HG03520 (cell line): ENCODE data around the gene AP3B1.

Experiments
- ATAC-seq: cut with Tn5 transposase; IDR thresholded peaks from one replicate; pipeline ENCODE4 v1.9.1; 2021; ENCODE audit warnings: mild to moderate bottlenecking, moderate library complexity; ENCODE audit not compliant: unreplicated experiment

AP3B1 gene

DNA sequence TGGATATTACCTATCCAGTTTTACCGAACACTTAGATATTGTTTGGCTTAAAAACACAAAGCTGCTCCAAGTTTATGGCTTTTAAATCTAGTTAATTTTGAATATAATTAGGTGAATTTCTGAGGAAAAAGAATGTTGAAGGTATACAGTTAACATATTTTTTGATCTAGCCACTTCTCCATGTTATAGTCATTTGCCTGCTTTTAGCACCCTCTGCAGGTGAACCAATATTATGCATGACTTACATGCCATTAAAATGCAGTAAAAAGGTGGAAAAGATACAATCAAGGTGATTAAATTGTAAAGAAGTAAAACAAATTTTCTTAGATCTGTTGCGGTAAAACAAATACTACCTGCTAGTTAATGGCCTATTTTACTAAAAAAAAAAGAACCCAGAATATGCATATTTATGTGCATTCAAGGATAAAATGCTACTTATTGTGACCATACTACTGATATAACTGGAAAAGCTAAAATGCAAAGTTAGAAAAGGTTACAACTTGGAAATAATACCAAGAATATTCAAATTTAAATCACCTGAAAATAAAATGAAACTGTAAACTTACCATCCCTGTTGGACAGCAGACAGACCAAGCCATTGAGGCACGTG is 132.1 kb downstream of the AP3B1 start:
- ATAC-seq = no peak

DNA sequence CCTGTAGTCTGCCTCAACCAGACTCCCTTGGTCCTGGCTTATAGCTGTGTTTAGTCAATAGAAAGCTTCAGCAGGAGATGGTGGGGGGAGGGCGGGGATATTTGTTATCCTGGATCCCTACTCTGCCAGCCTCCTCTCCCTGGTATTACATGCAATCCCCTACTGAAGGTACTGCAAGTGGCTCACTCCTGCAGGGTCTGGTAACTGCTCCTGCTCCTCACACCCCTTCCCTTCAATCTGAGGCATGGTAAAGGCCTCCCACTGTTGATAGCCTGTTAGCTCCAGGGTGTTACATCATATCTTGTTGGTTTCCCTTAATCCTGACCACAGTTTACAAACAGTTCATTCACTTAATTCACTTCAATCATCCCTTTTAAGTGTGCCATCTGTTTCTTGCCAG is 137.5 kb downstream of the AP3B1 start:
- no peak for ATAC-seq

DNA sequence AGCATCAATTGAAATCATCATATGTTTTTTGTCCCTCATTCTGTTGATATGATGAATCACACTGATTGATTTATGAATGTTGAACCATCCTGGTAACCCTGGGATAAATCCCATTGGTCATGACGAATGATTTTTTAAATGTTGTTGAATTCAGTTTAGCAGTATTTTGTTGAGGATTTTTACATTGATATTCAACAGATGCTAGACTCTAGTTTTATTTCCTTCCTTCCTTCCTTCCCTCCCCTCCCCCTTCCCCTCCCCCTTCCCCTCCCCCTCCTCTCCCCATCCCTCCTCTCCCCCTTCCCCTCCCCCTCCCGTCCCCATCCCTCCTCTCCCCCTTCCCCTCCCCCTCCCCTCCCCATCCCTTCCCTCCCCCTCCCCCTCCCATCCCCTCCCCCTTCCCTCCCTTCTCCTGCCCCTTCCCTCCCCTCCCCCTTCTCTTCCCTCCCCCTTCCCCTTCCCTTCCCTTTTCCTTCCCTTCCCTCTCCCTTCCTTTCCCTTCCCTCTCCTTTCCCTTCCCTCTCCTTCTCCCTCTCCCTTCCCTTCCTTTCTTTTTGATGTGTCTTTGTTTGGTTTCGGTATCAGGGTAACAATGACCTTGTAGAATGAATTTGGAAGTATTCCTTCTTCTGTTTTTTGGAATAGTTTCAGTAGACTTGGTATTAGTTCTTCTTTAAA is 142.8 kb downstream of the AP3B1 start:
- ATAC-seq = no peak

DNA sequence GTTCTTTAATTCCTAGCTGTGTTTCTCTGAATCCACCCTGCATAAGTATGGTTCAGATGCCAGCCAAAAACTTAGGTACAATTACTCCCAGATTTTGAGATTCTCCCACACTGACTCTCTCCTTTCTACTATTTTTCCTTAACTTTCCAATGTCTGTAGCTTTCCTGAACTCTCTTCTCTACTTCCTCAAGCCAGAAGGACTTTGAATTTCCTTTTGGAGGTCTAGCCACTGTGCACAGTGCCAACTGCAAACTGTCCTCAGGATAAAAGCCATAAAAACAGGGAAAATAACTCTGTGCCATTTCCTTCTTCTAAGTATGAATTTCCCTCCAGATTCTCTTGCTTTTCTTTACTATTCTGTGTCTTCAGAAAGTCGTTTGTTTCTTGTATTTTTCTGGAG is 157.2 kb downstream of the AP3B1 start:
- ATAC-seq = no peak

DNA sequence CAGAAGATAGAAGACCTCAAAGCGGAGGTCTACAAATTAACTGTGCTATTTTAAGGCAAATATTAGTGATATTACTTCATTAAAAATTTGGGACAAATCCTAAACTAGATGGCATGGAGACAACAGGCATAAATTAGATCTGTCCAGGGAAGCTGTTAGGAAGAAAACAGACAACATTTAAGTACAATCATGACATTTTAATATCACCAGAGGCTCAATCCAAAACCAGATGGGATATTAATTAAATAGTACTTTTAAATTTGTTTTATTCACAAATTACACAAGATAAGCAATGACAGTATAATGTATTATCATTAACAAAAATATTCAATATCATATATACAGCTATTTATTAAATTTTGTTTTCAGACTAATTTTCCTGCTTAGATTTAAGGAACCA is 161.1 kb downstream of the AP3B1 start:
- ATAC-seq = no peak

DNA sequence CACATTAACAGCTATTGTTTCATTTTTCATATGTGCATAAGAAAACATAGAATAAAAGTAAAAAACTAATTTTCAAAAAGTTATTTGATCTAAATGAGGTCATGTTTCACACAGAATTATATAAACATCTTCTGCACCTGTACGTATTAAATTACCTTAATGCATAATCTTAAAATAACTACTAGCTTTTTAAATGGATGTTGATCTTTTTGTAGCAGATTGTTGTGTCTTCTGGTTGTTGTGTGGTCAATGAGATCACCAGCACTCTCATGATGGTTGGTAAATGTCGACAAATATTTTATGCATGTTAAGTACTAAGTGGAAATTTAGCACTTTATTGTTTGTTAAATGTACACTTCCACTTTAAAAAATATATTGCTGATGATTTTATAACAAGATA is 162.0 kb downstream of the AP3B1 start:
- no peak for ATAC-seq

DNA sequence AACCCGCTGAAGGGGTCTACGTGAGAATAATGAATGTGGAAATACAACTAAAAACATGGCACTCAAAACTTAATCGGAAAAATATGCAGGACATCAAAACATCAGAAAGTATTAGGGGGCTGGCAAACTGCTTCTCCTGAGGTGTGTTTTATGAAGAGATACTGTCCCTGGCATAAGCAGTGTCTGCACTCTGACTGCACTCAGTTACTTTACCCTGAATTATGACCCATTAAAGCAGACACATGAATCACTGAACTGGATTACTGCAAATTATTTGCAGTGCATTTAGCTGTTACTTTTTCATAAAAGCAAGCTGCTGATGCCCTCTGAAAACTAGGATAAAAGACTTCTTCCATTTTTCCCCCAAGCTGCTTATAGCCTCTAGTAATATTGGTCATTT is 164.9 kb downstream of the AP3B1 start:
- no peak for ATAC-seq

DNA sequence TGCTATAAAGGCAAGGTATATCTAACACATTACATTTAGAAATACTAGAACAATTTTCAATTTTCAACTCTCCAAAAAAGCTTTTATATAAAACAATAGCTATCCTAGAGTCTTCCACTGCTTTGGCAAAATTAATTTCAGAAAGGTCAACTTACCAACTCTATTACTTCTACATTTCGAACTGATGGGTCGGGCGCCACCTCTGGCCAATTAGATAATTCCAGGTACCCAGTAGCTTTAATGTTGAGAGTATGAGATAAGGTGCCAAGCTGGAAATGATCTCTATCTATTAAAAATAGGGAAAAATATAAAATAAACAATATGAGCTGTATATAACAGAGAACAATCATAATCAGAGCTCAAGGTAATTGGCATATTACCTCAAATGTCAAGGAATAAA is 166.6 kb downstream of the AP3B1 start:
- no peak for ATAC-seq

DNA sequence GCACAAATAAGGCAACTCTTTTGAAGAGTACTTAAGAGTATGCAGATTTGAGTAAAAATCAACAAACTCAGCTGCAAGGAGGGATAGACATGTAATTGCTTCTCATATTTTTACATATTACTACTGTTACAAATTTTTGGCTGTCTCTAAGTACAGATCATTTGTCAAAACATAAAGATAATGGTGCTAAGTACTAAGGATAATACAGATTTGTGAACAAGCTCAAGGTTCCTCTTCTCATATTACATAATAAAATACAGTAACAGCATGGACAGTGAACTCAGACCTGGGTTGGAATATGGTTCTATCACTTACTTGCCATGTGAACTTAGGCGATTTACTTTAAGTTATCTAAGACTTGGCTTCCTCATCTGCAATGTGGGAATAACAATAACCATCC is 168.0 kb downstream of the AP3B1 start:
- no peak for ATAC-seq

DNA sequence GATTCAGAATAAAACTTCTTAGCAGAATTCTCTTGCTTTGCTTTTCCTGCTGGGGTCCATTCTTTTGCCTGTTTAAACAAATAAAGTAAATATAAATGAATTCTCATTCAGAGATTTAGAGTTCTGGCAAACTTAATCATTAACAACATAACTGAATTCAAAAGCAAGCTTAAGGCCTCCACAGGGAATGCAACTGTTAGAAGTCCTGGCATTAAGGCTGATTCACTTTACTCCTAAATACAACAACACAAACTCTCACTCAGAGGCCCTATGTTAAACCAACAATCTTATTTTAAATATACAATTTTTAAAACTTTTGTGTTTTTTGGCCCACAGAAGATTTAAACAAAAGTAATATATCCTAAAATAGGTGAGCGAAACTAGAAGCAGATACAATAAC is 178.3 kb downstream of the AP3B1 start:
- ATAC-seq = no peak

DNA sequence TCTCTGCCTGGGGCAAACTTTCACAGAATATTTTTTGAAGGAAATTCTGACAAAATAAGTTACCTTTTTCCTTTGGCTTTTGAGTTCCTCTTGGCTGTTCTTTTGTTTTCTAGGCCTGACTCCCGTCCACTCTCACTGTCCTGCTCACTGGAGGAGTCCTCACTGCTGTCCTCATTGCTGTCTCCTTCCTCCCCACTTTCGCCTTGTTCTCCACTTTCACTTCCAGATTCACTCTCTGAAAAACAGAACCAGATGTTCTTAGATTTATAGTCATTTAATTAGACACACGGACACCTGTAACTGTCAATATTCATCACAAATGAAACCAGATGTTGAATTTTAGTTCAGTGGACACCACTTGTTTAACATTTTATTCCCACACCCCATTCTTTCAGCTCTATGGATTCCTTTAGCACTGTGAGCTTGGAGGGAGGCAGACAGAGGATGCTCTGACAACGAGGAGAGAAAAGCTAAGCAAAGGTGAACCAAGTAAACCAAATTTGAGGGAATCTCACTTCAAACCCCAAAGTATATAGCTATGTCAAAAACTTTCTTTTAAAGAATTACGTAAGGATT is 180.7 kb downstream of the AP3B1 start:
- no peak for ATAC-seq

DNA sequence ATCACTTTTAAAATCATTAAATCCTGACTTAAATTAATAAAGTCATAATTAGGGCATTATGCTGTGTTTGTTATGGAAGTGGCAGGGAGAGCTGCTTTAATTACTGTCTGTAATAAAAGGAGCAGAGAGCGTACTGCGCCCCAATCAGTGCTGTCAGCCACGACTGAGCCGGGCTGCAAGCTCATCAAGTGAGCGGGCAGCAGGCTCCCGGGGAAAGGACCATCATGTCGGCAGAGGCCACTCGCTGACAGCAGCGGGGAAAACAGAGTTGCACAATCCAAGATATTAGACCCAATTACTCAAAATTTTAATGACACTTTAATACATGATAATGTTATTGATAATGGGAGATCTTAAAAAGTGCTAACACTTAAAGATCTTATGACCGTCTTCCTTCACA is 181.6 kb downstream of the AP3B1 start:
- ATAC-seq = no peak

DNA sequence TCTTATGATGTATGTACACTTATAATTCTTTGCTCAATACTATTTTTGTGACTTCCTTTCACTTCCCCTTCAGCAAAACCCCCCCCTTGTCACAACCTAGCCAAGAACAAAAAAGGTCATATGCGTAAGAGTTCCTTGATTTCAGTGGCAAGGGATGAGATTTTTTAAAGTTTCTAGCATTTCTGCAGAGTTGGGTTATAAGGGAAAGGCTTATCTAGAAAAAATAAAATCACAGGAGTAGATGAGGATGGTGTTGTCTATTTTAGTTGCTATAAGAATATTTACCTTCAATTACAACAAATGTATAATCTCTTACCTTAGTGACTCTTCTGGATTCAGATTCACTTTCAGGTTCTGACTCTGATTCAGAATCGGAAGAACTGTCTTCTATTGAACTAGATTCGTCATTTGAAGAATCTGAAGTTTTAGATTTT is 184.6 kb downstream of the AP3B1 start:
- no peak for ATAC-seq

DNA sequence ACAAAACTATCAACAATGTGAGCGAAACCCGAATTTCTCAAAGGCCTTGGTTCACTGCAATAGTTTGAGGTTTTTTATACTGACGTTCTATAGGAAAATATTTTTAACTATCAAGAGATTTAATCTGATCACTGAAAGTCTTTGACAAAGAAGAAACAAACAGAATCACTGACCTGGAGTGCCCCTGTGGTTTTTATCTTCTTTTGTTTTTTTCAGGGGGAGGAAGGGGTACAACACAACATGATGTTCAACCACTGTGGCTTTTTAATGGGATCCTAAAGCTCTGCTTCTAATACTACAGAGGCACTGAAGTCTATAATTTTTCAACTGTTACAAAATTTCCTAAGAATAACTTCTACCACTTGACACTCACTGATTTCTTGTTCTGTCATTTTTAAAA is 185.9 kb downstream of the AP3B1 start:
- no peak for ATAC-seq

DNA sequence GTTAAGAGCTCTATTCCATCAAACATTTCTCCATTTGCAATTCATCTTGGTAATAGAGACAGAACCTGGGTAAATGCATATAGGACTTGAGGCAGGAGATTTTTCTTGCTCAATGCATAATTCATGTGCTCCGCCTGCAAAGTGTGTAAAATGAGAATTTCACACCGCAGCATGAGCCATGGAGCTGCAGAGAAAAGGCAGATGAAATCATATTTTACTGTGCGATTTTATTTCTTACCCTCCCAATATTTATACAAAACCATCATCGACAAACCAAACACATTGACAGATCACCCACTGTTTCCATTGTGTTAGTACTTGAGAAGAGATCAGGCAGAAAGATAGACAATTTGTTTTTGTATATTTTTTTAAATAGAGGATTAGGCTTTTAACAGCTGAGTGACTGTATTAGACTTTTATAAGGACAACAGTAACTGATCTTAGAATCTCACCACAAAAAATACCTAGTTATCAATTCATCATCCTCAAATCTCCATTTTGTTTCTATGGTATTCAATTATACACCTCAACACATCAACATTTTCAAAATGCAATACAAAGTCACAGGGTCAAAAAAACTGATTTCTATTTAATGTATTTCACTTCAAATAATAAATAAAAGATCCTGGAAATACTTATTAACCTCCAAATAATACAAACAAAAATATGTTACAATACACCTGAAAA is 191.1 kb downstream of the AP3B1 start:
- ATAC-seq = no peak

DNA sequence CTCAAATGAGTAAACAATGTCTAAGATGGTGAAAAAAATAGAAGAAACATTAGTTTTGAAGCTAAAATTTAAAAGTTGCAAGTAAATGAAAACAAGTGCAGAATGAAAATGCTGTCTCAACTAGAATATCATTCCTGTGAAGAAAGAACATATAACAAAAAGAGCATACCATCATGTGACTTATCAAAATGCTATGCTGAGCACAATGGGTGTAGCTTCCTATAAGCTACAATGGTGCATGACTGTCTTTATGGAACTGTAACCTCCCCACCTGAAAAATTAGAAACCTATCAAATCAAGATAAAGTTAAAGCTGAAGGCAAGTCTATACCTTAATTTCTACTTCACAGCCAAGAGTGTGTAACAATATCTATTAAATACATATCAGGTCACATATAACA is 192.0 kb downstream of the AP3B1 start:
- no peak for ATAC-seq

DNA sequence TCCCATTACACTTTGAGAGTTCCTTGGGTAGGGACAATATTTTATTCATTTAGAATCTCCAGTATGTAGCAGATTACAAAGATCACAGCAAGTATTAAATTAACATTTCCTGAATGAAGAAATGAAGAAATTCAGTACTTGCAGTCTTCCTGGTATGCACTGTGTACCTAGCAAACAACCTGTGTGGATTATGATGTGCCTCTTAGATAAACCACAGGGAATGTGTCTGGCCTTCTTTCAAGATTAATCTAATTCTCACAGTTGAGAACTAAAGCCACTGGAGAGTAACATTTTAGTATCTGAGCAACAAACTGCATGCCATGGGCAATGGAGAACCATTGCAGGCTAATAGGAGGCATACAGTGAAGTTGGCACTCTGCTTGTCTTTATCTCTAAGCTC is 199.4 kb downstream of the AP3B1 start:
- ATAC-seq = no peak

DNA sequence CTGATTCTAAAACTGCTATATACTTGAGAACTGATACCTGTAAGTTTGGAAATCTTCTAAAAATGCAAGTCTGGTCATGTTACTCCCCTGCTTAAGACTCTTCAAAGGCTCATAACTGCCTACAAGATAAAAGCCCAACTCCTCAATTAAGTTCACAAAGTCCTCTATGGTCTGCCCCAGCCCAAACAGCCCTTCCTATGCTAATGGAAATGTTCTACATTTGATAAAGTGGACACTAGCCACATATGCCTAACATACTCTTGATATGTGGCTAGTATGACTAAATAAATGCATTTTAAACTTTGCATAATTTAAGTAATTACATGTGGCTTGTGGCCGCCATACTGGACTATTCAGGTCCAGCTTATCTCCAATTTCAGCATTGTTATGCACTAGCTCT is 204.5 kb downstream of the AP3B1 start:
- no peak for ATAC-seq

DNA sequence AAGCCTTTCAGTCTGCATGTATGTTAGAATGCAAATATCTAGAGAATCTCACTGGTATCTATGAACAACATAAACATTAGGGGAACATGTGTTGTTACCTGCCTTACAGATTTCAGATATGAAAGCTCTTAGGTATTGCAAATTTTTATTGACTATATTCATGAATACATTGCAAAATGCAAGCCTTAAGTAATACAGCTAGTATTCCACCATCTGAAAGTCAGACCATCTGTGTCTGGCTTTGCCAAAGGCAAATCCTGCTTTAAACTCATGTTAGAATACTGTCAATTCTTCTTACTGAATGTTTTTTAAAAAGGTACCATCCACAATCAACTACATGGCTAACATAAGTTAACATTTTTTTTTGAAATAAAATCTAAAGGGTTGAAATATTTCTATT is 215.6 kb downstream of the AP3B1 start:
- ATAC-seq = no peak

DNA sequence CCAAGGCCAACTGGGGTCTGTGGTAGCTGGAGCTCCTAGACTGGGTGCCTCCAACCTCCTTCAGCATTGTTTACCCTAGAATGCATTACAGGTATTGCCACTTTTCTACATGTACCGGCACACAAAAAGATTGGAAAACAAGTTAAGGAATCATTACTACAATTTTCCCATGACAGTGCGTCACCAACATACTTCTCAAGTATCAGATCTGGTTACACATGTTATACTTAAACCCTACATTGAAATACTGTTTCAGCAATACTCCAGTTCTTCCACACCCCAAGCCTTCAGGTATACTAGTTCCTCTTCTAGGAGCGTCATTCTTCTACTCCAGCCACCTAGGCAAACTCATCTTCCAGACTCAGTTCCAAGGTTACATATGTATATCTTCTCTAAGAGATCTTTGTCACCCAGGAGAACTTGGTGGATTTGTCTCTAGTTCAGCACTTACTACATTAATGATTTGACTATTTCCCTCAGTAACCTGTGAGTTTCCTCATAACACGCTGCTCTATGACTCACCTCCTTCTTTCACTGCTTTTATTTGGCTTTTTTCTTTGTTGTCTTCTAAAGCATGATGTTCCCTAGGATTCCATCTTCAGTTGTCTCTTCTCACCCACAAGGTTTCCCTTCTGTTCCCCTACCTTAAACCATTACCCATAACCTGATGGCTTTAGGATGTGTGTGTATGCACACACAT is 217.0 kb downstream of the AP3B1 start:
- ATAC-seq = no peak

DNA sequence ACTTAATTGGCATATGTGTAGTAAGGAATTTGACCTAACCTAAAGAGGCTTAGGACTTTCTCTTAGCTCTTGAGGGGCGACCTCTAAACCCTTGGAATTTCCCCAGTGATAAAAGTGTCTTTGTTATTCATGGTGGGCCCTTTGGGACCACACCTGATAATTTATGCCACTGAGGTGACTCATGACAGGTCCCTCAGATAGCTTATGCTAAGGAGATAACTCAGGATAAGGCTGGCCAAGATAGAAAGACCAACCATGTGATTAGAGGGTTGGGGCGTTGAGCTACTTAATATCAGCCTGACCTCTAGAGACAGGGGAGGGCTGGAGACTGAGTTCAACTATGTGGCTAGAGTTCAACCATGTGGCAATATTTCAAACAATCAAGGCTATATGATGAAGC is 218.1 kb downstream of the AP3B1 start:
- no peak for ATAC-seq

DNA sequence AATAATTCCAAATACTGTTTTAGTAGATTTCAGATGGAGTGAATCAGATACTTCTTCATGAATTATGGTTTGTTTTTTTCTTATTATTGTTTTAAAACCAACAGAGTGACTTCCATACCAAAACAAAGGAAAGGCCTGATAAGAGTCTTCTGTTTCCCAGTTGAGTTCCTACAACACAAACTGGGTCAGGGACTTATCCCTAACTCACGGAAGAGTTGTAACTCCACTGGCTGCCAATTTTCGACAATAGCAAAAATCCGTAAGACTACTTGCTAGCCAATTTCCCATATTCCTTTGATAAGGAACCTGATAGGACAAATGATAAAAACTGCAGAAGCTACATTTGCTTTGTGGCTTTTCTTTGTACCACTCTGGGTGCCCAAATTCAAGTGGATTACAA is 219.2 kb downstream of the AP3B1 start:
- ATAC-seq = no peak
